H1 (cell line): Measurements from ENCODE around the gene SEMA5B. TPM values are rescaled to one million over a fixed set of nuclear protein-coding genes. Genes with fewer than 3 reads are reported as not detected.

Source experiments
- CTCF ChIA-PET: fragments of 300-600 bp; sonication (Branson Sonifier 250); formaldehyde crosslinking; loops from one replicate; lab custom pipeline; 2021; ENCODE audit not compliant: partially characterized antibody; lab: Charles Lee
- POLR2A ChIA-PET: fragments of 300-600 bp; sonication (Branson Sonifier 250); formaldehyde crosslinking; loops from one replicate; lab custom pipeline; 2021; ENCODE audit warnings: inconsistent platforms; ENCODE audit not compliant: partially characterized antibody; lab: Charles Lee
- DNase-seq, 2 experiments: peaks; one replicate each; pipeline versions ENCODE4 v3.0.0 to v3.0.0-alpha.2; 2010 to 2022; ENCODE audit warnings: low spot score in 2 of 2, low read depth in 1 of 2, mixed read lengths in 1 of 2
- FAIRE-seq: peaks from 2 replicates; lab custom pipeline; 2011; peaks lifted over from hg19 to GRCh38; lab: Jason Lieb, UNC
- H2AFZ ChIP-seq: 2 replicates; pipeline ENCODE4 v1.8.1; 2012; ENCODE audit warnings: low read length, inconsistent platforms
- H2AK5ac ChIP-seq: 2 replicates; pipeline ENCODE4 v1.6.1; 2013; ENCODE audit warnings: low read depth, low read length
- H2BK120ac ChIP-seq: replicated peaks from 2 replicates; pipeline ENCODE3; 2013; ENCODE audit warnings: low read depth, low read length, inconsistent platforms
- H2BK12ac ChIP-seq: 2 replicates; pipeline ENCODE4 v1.6.1; 2013; ENCODE audit warnings: low read depth, low read length
- H2BK15ac ChIP-seq: 2 replicates; pipeline ENCODE4 v1.6.1; 2013; ENCODE audit warnings: low read length
- H2BK20ac ChIP-seq: 2 replicates; pipeline ENCODE4 v1.6.1; 2013; ENCODE audit warnings: low read length
- H2BK5ac ChIP-seq: 2 replicates; pipeline ENCODE4 v1.6.1; 2013; ENCODE audit warnings: low read depth, low read length
- H3K14ac ChIP-seq: 2 replicates; pipeline ENCODE4 v1.6.1; 2013; ENCODE audit warnings: inconsistent platforms; ENCODE audit not compliant: insufficient read length
- H3K18ac ChIP-seq: 2 replicates; pipeline ENCODE4 v1.6.1; 2013; ENCODE audit warnings: low read length; ENCODE audit errors: extremely low read depth
- H3K23ac ChIP-seq: 2 replicates; pipeline ENCODE4 v1.6.1; 2013; ENCODE audit warnings: inconsistent platforms; ENCODE audit not compliant: insufficient read length
- H3K23me2 ChIP-seq: 2 replicates; pipeline ENCODE4 v1.6.1; 2013; ENCODE audit warnings: low read depth, low read length
- H3K27ac ChIP-seq: 2 replicates; pipeline ENCODE4 v1.6.1; 2011; ENCODE audit warnings: low read depth, low read length, inconsistent platforms
- H3K27me3 ChIP-seq, 4 experiments: replicated peaks in 1 of 4; 1 replicate in 1 of 4; 2 replicates in 3 of 4; pipeline versions ENCODE4 v1.6.1 to v1.8.1; 2011 to 2013; ENCODE audit warnings: low read length in 3 of 4, mild to moderate bottlenecking in 3 of 4, inconsistent platforms in 2 of 4, mixed read lengths in 2 of 4, moderate library complexity in 1 of 4; ENCODE audit not compliant: control insufficient read depth in 3 of 4, insufficient read depth in 3 of 4; ENCODE audit errors: extremely low read depth in 1 of 4
- H3K36me3 ChIP-seq, 4 experiments: 2 replicates each; pipeline versions ENCODE4 v1.6.1 to v1.8.1; 2011 to 2013; ENCODE audit warnings: mild to moderate bottlenecking in 4 of 4, low read length in 3 of 4, moderate library complexity in 2 of 4, control low read depth in 1 of 4, inconsistent platforms in 1 of 4; ENCODE audit not compliant: insufficient read depth in 4 of 4, control insufficient read depth in 2 of 4
- H3K4ac ChIP-seq: replicated peaks from 2 replicates; pipeline ENCODE3; 2013; ENCODE audit warnings: low read length, low read depth, mixed read lengths, inconsistent platforms; ENCODE audit not compliant: insufficient read length
- H3K4me1 ChIP-seq, 4 experiments: replicated peaks in 1 of 4; 1 replicate in 1 of 4; 2 replicates in 3 of 4; pipeline versions ENCODE4 v1.6.1 to v1.8.1; 2011 to 2013; ENCODE audit warnings: low read length in 3 of 4, inconsistent platforms in 2 of 4, mixed read lengths in 1 of 4; ENCODE audit not compliant: insufficient read depth in 4 of 4, control insufficient read depth in 3 of 4
- H3K4me2 ChIP-seq, 2 experiments: 2 replicates each; pipeline versions ENCODE4 v1.6.1 to v1.8.1; 2011 to 2013; ENCODE audit warnings: low read depth in 2 of 2, low read length in 2 of 2, control low read depth in 1 of 2, inconsistent platforms in 1 of 2, mild to moderate bottlenecking in 1 of 2; ENCODE audit not compliant: insufficient read depth in 1 of 2
- H3K4me3 ChIP-seq, 4 experiments: fragments of 200-600, 300-600 bp in 1 of 4; sonication (generic), shearing (Covaris generic), sonication (Bioruptor Twin) in 1 of 4; 2 replicates each; pipeline versions ENCODE4 v1.5.1 to v1.8.1; 2011 to 2016; ENCODE audit warnings: low read length in 4 of 4, low read depth in 3 of 4, control low read depth in 2 of 4, inconsistent platforms in 2 of 4, mild to moderate bottlenecking in 2 of 4, mixed read lengths in 1 of 4, moderate library complexity in 1 of 4; ENCODE audit not compliant: insufficient read depth in 2 of 4; ENCODE audit errors: extremely low read depth in 1 of 4
- H3K56ac ChIP-seq: replicated peaks from 2 replicates; pipeline ENCODE3; 2013; ENCODE audit warnings: low read depth, mild to moderate bottlenecking, mixed read lengths, low read length, inconsistent platforms; ENCODE audit not compliant: insufficient read length
- H3K79me1 ChIP-seq: 2 replicates; pipeline ENCODE4 v1.6.1; 2013; ENCODE audit warnings: low read depth, low read length, control low read depth
- H3K79me2 ChIP-seq, 2 experiments: 2 replicates each; pipeline versions ENCODE4 v1.6.1 to v1.8.1; 2012 to 2013; ENCODE audit warnings: low read length in 2 of 2, mild to moderate bottlenecking in 2 of 2, inconsistent platforms in 1 of 2; ENCODE audit not compliant: insufficient read depth in 2 of 2, control insufficient read depth in 1 of 2
- H3K9ac ChIP-seq, 4 experiments: replicated peaks in 1 of 4; 1 replicate in 1 of 4; 2 replicates in 3 of 4; pipeline versions ENCODE4 v1.6.1 to v1.8.1; 2011 to 2013; ENCODE audit warnings: low read depth in 3 of 4, low read length in 3 of 4, control low read depth in 2 of 4, mild to moderate bottlenecking in 2 of 4, moderate library complexity in 2 of 4, inconsistent platforms in 1 of 4; ENCODE audit errors: extremely low read depth in 1 of 4
- H3K9me3 ChIP-seq, 2 experiments: 2 replicates each; pipeline versions ENCODE4 v1.6.1 to v1.8.1; 2012 to 2013; ENCODE audit warnings: mild to moderate bottlenecking in 2 of 2, moderate library complexity in 2 of 2, control low read depth in 1 of 2, inconsistent platforms in 1 of 2, low read depth in 1 of 2, low read length in 1 of 2, mixed read lengths in 1 of 2; ENCODE audit not compliant: insufficient read depth in 2 of 2
- H4K20me1 ChIP-seq, 2 experiments: replicated peaks in 1 of 2; 2 replicates each; pipeline versions ENCODE3 to v1.8.1; 2011 to 2013; ENCODE audit warnings: inconsistent platforms in 2 of 2, low read length in 2 of 2, mild to moderate bottlenecking in 1 of 2; ENCODE audit not compliant: insufficient read depth in 2 of 2, control insufficient read depth in 1 of 2
- H4K5ac ChIP-seq: 2 replicates; pipeline ENCODE4 v1.6.1; 2013; ENCODE audit warnings: low read length, low read depth, mixed read lengths, inconsistent platforms; ENCODE audit not compliant: insufficient read length
- H4K8ac ChIP-seq: 2 replicates; pipeline ENCODE4 v1.8.0; 2013; ENCODE audit warnings: mild to moderate bottlenecking, moderate library complexity, low read length, inconsistent platforms; ENCODE audit not compliant: insufficient read depth; ENCODE audit errors: extremely low read depth
- H4K91ac ChIP-seq: replicated peaks from 2 replicates; pipeline ENCODE3; 2013; ENCODE audit warnings: low read length, mixed read lengths, inconsistent platforms; ENCODE audit not compliant: insufficient read length
- CHD2 ChIP-seq: IDR thresholded peaks from 2 replicates; pipeline ENCODE4 v1.6.1; 2012; ENCODE audit warnings: low read length, improper control_type of control experiment
- EZH2 ChIP-seq: fragments of 200-600 bp; sonication (generic); IDR thresholded peaks from 2 replicates; pipeline ENCODE4 v1.7.1; 2012; ENCODE audit warnings: low read depth, mild to moderate bottlenecking, moderate library complexity, low read length, inconsistent platforms; ENCODE audit not compliant: severe bottlenecking
- KDM4A ChIP-seq: IDR thresholded peaks from one replicate; pipeline ENCODE4 v1.7.1; 2012; ENCODE audit warnings: low read depth, mild to moderate bottlenecking, moderate library complexity, low read length, inconsistent platforms; ENCODE audit not compliant: severe bottlenecking
- NANOG ChIP-seq: IDR thresholded peaks from 2 replicates; pipeline ENCODE4 v1.6.1; 2011; ENCODE audit warnings: low read length, low read depth, mild to moderate bottlenecking, inconsistent platforms; ENCODE audit not compliant: insufficient read depth, poor library complexity, severe bottlenecking
- SIN3A ChIP-seq, 2 experiments: IDR thresholded peaks in 1 of 2; conservative IDR thresholded peaks in 1 of 2; 2 replicates each; pipeline ENCODE4 v1.6.1; 2011 to 2012; ENCODE audit warnings: low read length in 2 of 2, improper control_type of control experiment in 1 of 2, low read depth in 1 of 2, mild to moderate bottlenecking in 1 of 2
- SUZ12 ChIP-seq: fragments of 200-600 bp; sonication (generic); IDR thresholded peaks from 2 replicates; pipeline ENCODE4 v1.6.1; 2012; ENCODE audit warnings: mild to moderate bottlenecking, inconsistent platforms, low read length, moderate library complexity, mixed read lengths
- WGBS, 2 experiments: shearing (Covaris generic) in 1 of 2; methylation state at CpG; one replicate each; pipeline versions ENCODE4 v1.1.6 to v1.1.7; 2013 to 2015; ENCODE audit warnings: low lambda C conversion rate in 2 of 2, mixed read lengths in 2 of 2, inconsistent platforms in 1 of 2, low coverage in 1 of 2, missing lambda C conversion rate in 1 of 2; ENCODE audit not compliant: insufficient replicate concordance in 2 of 2, insufficient coverage in 1 of 2, insufficient read length in 1 of 2; ENCODE audit errors: extremely low coverage in 1 of 2, missing lambda C conversion rate in 1 of 2; 5-methylcytosine and 5-hydroxymethylcytosine counted together
- polyA plus RNA-seq, 7 experiments: library from polyadenylated mRNA; depleted of rRNA in 3 of 7; stranded (reverse) in 5 of 7; unstranded in 2 of 7; fragments of >200 nt in 5 of 7; fragments of 200-250 nt in 2 of 7; gene quantifications; 1 replicate in 5 of 7; 2 replicates in 1 of 7; 4 replicates in 1 of 7; pipeline versions ENCODE4 v1.2.1 to v1.2.3, GENCODE V29; 2011 to 2013; ENCODE audit warnings: missing spikeins in 2 of 7, mixed read lengths in 2 of 7
- total RNA-seq: library from RNA; stranded (reverse); fragmentation: NEBNext Ultra II Directional; extraction: Animal tissue kit (Norgen Biotek cat#: 25700); gene quantifications from 2 replicates; pipeline ENCODE4 v1.2.1, GENCODE V29; 2021
- TF ChIP-seq, protein P1 (sequence below), 3 experiments: IDR thresholded peaks; 1 replicate in 2 of 3; 2 replicates in 1 of 3; pipeline versions ENCODE4 v1.5.1 to v1.6.1; 2011; ENCODE audit warnings: low read length in 3 of 3, mild to moderate bottlenecking in 3 of 3, inconsistent platforms in 2 of 3, low read depth in 1 of 3, moderate library complexity in 1 of 3; ENCODE audit not compliant: insufficient read depth in 1 of 3; ENCODE audit errors: control extremely low read depth in 1 of 3

Gene SEMA5B
- total and polyA plus RNA-seq, 2 of the 8 experiments (the other 6 are each of a cell fraction or from before 2014, with no cell fraction given): 13.1 to 22.4 TPM

DNA sequence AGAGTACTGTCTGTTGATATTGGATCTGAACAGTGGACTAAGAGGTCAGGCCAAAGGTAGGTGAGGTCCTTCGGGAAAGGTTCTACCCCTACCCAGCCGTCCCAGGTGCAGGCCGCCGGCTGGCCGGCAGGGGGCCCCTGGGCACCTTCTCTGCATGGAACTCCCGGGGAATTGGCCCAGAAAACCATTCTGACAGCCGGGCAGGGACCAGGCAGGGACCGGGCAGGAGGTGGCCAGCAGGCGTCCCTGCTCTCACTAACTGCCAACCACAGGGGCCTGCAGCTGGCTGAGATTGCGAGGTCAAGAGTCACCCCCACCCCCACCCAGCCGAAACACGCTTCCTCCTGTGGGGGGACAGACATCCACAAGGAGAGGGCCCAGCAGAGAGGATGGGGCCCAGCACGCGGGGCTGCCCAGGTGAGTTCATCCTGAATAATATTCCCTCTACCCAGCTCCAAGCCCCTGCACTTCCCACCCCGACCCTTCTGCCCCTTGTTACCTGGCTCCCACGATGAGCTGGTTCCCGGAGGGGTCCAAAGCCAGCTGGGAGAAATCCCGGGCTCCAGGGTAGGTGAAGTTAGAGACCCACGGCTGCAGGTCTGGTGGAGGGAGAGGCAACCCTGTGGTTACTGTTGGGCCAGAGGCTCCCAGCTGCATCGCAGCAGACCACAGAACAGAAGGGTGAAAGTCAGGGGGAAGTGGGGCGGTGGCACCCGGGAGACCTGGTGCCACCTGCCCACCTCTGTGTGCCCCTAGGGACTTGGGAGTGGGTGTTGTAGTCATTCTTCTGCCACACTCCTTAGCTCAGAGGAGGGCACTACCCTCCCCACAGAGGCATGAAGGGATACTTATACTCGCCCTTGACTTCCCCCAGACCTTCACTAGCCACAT lies 84.4 kb downstream of the SEMA5B start:
- no peak overlapping the region for H3K9ac ChIP-seq
- H2BK12ac ChIP-seq: no peak overlapping the region
- H3K4ac ChIP-seq: no peak overlapping the region
- no peak overlapping the region for H2BK120ac ChIP-seq
- H3K23ac ChIP-seq: no peak overlapping the region
- H3K27ac ChIP-seq: no peak overlapping the region
- DNase-seq: peak; percentile 49 to 96
- no peak overlapping the region for H3K14ac ChIP-seq
- H4K5ac ChIP-seq: no peak overlapping the region
- FAIRE-seq: peak; percentile 24
- H2BK5ac ChIP-seq: no peak overlapping the region
- H3K9me3 ChIP-seq: no peaks in the 10 kb centered on the region
- H3K79me1 ChIP-seq: no peaks in the 10 kb centered on the region
- H4K20me1 ChIP-seq: peaks cover 0 to 6% of the 10 kb centered on the region in 2 experiments
- ChIA-PET CTCF (interaction anchor here (0.6 to 6.3 kb wide), 74 partner anchors 10 to 618 kb away, joined by 3 to 151 read pairs (median 5); partner anchors contain the start of genes PDIA5 and SEMA5B), POLR2A (interaction anchor here (0.6 to 1.4 kb wide), 4 partner anchors 72 to 93 kb away, joined by 3 to 4 read pairs (median 3); no protein-coding TSS in a partner anchor)
- WGBS, 2 experiments: 25% methylated on average over 21 of the region's 23 CpGs; no CpG with 5 or more reads in 1 of the 2 experiments
- H2BK20ac ChIP-seq: no peak overlapping the region
- H3K79me2 ChIP-seq: no peaks in the 10 kb centered on the region
- no peak overlapping the region for H4K8ac ChIP-seq
- H3K4me2 ChIP-seq: peak overlapping the region in 1 of 2 experiments; percentile 33; a peak in 3 of 4 replicates
- no peak overlapping the region for H3K56ac ChIP-seq
- H3K4me3 ChIP-seq: 0 out of 8 replicates have a peak overlapping the region, but pooled peaks of 1 of the 4 experiments have one; percentile 10
- no peak overlapping the region for H4K91ac ChIP-seq
- H2BK15ac ChIP-seq: no peak overlapping the region
- H3K23me2 ChIP-seq: no peaks in the 10 kb centered on the region
- H3K4me1 ChIP-seq: peaks cover 2 to 18% (median 4%) of the 10 kb centered on the region in 4 experiments; a peak in 6 of 7 replicates
- H3K18ac ChIP-seq: no peak overlapping the region
- H2AK5ac ChIP-seq: no peak overlapping the region
- H3K27me3 ChIP-seq: no peaks in the 10 kb centered on the region; a peak in 3 of 7 replicates
- no peak overlapping the region for H2AFZ ChIP-seq
- H3K36me3 ChIP-seq: no peaks in the 10 kb centered on the region
- TF ChIP-seq SUZ12 (no peak), EZH2 (peak; percentile 6), NANOG (peak; percentile 5), SIN3A (conservative IDR thresholded peaks at IDR 0.05 in 1 of 2, IDR thresholded peaks at IDR 0.05 in 1 of 2; ENCODE audit: low read depth in 1 of 2, low read length in 2 of 2) (peak; percentile 69 to 75; a peak in 2 of 4 replicates), CHD2 (peak; percentile 21; the same call in 1 of the 2 replicates), KDM4A (no peak)
- TF ChIP-seq, protein P1, sequence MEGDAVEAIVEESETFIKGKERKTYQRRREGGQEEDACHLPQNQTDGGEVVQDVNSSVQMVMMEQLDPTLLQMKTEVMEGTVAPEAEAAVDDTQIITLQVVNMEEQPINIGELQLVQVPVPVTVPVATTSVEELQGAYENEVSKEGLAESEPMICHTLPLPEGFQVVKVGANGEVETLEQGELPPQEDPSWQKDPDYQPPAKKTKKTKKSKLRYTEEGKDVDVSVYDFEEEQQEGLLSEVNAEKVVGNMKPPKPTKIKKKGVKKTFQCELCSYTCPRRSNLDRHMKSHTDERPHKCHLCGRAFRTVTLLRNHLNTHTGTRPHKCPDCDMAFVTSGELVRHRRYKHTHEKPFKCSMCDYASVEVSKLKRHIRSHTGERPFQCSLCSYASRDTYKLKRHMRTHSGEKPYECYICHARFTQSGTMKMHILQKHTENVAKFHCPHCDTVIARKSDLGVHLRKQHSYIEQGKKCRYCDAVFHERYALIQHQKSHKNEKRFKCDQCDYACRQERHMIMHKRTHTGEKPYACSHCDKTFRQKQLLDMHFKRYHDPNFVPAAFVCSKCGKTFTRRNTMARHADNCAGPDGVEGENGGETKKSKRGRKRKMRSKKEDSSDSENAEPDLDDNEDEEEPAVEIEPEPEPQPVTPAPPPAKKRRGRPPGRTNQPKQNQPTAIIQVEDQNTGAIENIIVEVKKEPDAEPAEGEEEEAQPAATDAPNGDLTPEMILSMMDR (IDR thresholded peaks at IDR 0.05; ENCODE audit: control extremely low read depth in 1 of 3, insufficient read depth in 1 of 3, low read depth in 1 of 3, low read length in 3 of 3): peak; percentile 78 to 99 (median 96)
